ENCODE results near the gene TRAFD1.

The TRAFD1 gene

GRCh38 chr12:112185093-112185923 lies 59.9 kb downstream of the TRAFD1 start:
- no peaks in the 10 kb centered on the region for H3K79me2 ChIP-seq (ENCODE audit: insufficient read depth, low read length)
- H3K9me3 ChIP-seq (ENCODE audit: insufficient read depth, low read length, severe bottlenecking), result no peaks in the 10 kb centered on the region
- no peaks in the 10 kb centered on the region for H4K20me1 ChIP-seq (ENCODE audit: insufficient read depth, low read length)
- no peak overlapping the region for H2AFZ ChIP-seq (ENCODE audit: low read depth, low read length)
- H3K27ac ChIP-seq (ENCODE audit: low read length), result no peak overlapping the region
- no peak overlapping the region for H3K4me2 ChIP-seq (ENCODE audit: insufficient read depth, low read length)
- H3K36me3 ChIP-seq (ENCODE audit: insufficient read depth, low read length), result peaks cover 52% of the 10 kb centered on the region
- no peak for DNase-seq
- TF ChIP-seq, protein P1, sequence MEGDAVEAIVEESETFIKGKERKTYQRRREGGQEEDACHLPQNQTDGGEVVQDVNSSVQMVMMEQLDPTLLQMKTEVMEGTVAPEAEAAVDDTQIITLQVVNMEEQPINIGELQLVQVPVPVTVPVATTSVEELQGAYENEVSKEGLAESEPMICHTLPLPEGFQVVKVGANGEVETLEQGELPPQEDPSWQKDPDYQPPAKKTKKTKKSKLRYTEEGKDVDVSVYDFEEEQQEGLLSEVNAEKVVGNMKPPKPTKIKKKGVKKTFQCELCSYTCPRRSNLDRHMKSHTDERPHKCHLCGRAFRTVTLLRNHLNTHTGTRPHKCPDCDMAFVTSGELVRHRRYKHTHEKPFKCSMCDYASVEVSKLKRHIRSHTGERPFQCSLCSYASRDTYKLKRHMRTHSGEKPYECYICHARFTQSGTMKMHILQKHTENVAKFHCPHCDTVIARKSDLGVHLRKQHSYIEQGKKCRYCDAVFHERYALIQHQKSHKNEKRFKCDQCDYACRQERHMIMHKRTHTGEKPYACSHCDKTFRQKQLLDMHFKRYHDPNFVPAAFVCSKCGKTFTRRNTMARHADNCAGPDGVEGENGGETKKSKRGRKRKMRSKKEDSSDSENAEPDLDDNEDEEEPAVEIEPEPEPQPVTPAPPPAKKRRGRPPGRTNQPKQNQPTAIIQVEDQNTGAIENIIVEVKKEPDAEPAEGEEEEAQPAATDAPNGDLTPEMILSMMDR (IDR thresholded peaks at IDR 0.05; ENCODE audit: borderline replicate concordance, extremely low read depth, low read length, poor library complexity, severe bottlenecking), result no peak
- no peak for TF ChIP-seq EZH2 (IDR thresholded peaks at IDR 0.05; ENCODE audit: borderline replicate concordance, low read depth, low read length, severe bottlenecking)
- H3K4me1 ChIP-seq (ENCODE audit: insufficient read depth, low read length), result no peaks in the 10 kb centered on the region
- no peak for ATAC-seq (ENCODE audit: insufficient read depth, low read depth)
- H3K9ac ChIP-seq (ENCODE audit: low read depth, low read length), result no peak overlapping the region
- H3K4me3 ChIP-seq (ENCODE audit: low read depth in 1 of 2, low read length in 2 of 2), result no peak overlapping the region
- no peaks in the 10 kb centered on the region for H3K27me3 ChIP-seq (ENCODE audit: insufficient read depth, low read length, poor library complexity)

GRCh38 chr12:112188130-112188830 lies 62.9 kb downstream of the TRAFD1 start:
- H3K27ac ChIP-seq (ENCODE audit: low read length), result no peak overlapping the region
- H3K36me3 ChIP-seq (ENCODE audit: insufficient read depth, low read length), result peaks cover 64% of the 10 kb centered on the region
- TF ChIP-seq, protein P1 (IDR thresholded peaks at IDR 0.05; ENCODE audit: borderline replicate concordance, extremely low read depth, low read length, poor library complexity, severe bottlenecking), result no peak
- TF ChIP-seq EZH2 (IDR thresholded peaks at IDR 0.05; ENCODE audit: borderline replicate concordance, low read depth, low read length, severe bottlenecking), result no peak
- no peak overlapping the region for H2AFZ ChIP-seq (ENCODE audit: low read depth, low read length)
- DNase-seq (no peak), ATAC-seq (ENCODE audit: insufficient read depth, low read depth) (no peak)
- H3K4me1 ChIP-seq (ENCODE audit: insufficient read depth, low read length), result no peaks in the 10 kb centered on the region
- no peak overlapping the region for H3K4me3 ChIP-seq (ENCODE audit: low read depth in 1 of 2, low read length in 2 of 2)
- no peaks in the 10 kb centered on the region for H4K20me1 ChIP-seq (ENCODE audit: insufficient read depth, low read length)
- no peaks in the 10 kb centered on the region for H3K79me2 ChIP-seq (ENCODE audit: insufficient read depth, low read length)
- no peaks in the 10 kb centered on the region for H3K9me3 ChIP-seq (ENCODE audit: insufficient read depth, low read length, severe bottlenecking)
- H3K27me3 ChIP-seq (ENCODE audit: insufficient read depth, low read length, poor library complexity), result no peaks in the 10 kb centered on the region
- H3K9ac ChIP-seq (ENCODE audit: low read depth, low read length), result no peak overlapping the region
- no peak overlapping the region for H3K4me2 ChIP-seq (ENCODE audit: insufficient read depth, low read length)

GRCh38 chr12:112190231-112191025 lies 65.1 kb downstream of the TRAFD1 start:
- ATAC-seq (ENCODE audit: insufficient read depth, low read depth) (no peak), DNase-seq (no peak)
- Histone ChIP-seq H3K79me2 (ENCODE audit: insufficient read depth, low read length) (no peaks in the 10 kb centered on the region), H4K20me1 (ENCODE audit: insufficient read depth, low read length) (no peaks in the 10 kb centered on the region), H3K9ac (ENCODE audit: low read depth, low read length) (no peak overlapping the region), H3K4me2 (ENCODE audit: insufficient read depth, low read length) (no peak overlapping the region), H3K27ac (ENCODE audit: low read length) (no peak overlapping the region), H3K4me3 (ENCODE audit: low read depth in 1 of 2, low read length in 2 of 2) (no peak overlapping the region), H3K4me1 (ENCODE audit: insufficient read depth, low read length) (no peaks in the 10 kb centered on the region), H3K36me3 (ENCODE audit: insufficient read depth, low read length) (peaks cover 64% of the 10 kb centered on the region), H2AFZ (ENCODE audit: low read depth, low read length) (no peak overlapping the region), H3K27me3 (ENCODE audit: insufficient read depth, low read length, poor library complexity) (no peaks in the 10 kb centered on the region), H3K9me3 (ENCODE audit: insufficient read depth, low read length, severe bottlenecking) (no peaks in the 10 kb centered on the region)
- no peak for TF ChIP-seq EZH2 (IDR thresholded peaks at IDR 0.05; ENCODE audit: borderline replicate concordance, low read depth, low read length, severe bottlenecking)
- TF ChIP-seq, protein P1 (IDR thresholded peaks at IDR 0.05; ENCODE audit: borderline replicate concordance, extremely low read depth, low read length, poor library complexity, severe bottlenecking), result no peak

Measured in DND-41 (cell line).